H1 (cell line): ENCODE results near the gene SLC25A42. TPM values are rescaled to one million over a fixed set of nuclear protein-coding genes. Genes with fewer than 3 reads are reported as not detected.
A peak's percentile ranks its signal among the peaks of the same experiment; 100 is the strongest.

ENCODE experiments used
- CTCF ChIA-PET: fragments of 300-600 bp; sonication (Branson Sonifier 250); formaldehyde crosslinking; loops from one replicate; lab custom pipeline; 2021; ENCODE audit not compliant: partially characterized antibody; lab: Charles Lee
- POLR2A ChIA-PET: fragments of 300-600 bp; sonication (Branson Sonifier 250); formaldehyde crosslinking; loops from one replicate; lab custom pipeline; 2021; ENCODE audit warnings: inconsistent platforms; ENCODE audit not compliant: partially characterized antibody; lab: Charles Lee
- DNase-seq, 2 experiments: peaks; one replicate each; pipeline versions ENCODE4 v3.0.0 to v3.0.0-alpha.2; 2010 to 2022; ENCODE audit warnings: low spot score in 2 of 2, low read depth in 1 of 2, mixed read lengths in 1 of 2
- FAIRE-seq: peaks from 2 replicates; lab custom pipeline; 2011; peaks lifted over from hg19 to GRCh38; lab: Jason Lieb, UNC
- H2AFZ ChIP-seq: 2 replicates; pipeline ENCODE4 v1.8.1; 2012; ENCODE audit warnings: low read length, inconsistent platforms
- H2AK5ac ChIP-seq: 2 replicates; pipeline ENCODE4 v1.6.1; 2013; ENCODE audit warnings: low read depth, low read length
- H2BK120ac ChIP-seq: replicated peaks from 2 replicates; pipeline ENCODE3; 2013; ENCODE audit warnings: low read depth, low read length, inconsistent platforms
- H2BK12ac ChIP-seq: 2 replicates; pipeline ENCODE4 v1.6.1; 2013; ENCODE audit warnings: low read depth, low read length
- H2BK15ac ChIP-seq: 2 replicates; pipeline ENCODE4 v1.6.1; 2013; ENCODE audit warnings: low read length
- H2BK20ac ChIP-seq: 2 replicates; pipeline ENCODE4 v1.6.1; 2013; ENCODE audit warnings: low read length
- H2BK5ac ChIP-seq: 2 replicates; pipeline ENCODE4 v1.6.1; 2013; ENCODE audit warnings: low read depth, low read length
- H3K14ac ChIP-seq: 2 replicates; pipeline ENCODE4 v1.6.1; 2013; ENCODE audit warnings: inconsistent platforms; ENCODE audit not compliant: insufficient read length
- H3K18ac ChIP-seq: 2 replicates; pipeline ENCODE4 v1.6.1; 2013; ENCODE audit warnings: low read length; ENCODE audit errors: extremely low read depth
- H3K23ac ChIP-seq: 2 replicates; pipeline ENCODE4 v1.6.1; 2013; ENCODE audit warnings: inconsistent platforms; ENCODE audit not compliant: insufficient read length
- H3K23me2 ChIP-seq: 2 replicates; pipeline ENCODE4 v1.6.1; 2013; ENCODE audit warnings: low read depth, low read length
- H3K27ac ChIP-seq: 2 replicates; pipeline ENCODE4 v1.6.1; 2011; ENCODE audit warnings: low read depth, low read length, inconsistent platforms
- H3K27me3 ChIP-seq, 4 experiments: replicated peaks in 1 of 4; 1 replicate in 1 of 4; 2 replicates in 3 of 4; pipeline versions ENCODE4 v1.6.1 to v1.8.1; 2011 to 2013; ENCODE audit warnings: low read length in 3 of 4, mild to moderate bottlenecking in 3 of 4, inconsistent platforms in 2 of 4, mixed read lengths in 2 of 4, moderate library complexity in 1 of 4; ENCODE audit not compliant: control insufficient read depth in 3 of 4, insufficient read depth in 3 of 4; ENCODE audit errors: extremely low read depth in 1 of 4
- H3K36me3 ChIP-seq, 4 experiments: 2 replicates each; pipeline versions ENCODE4 v1.6.1 to v1.8.1; 2011 to 2013; ENCODE audit warnings: mild to moderate bottlenecking in 4 of 4, low read length in 3 of 4, moderate library complexity in 2 of 4, control low read depth in 1 of 4, inconsistent platforms in 1 of 4; ENCODE audit not compliant: insufficient read depth in 4 of 4, control insufficient read depth in 2 of 4
- H3K4ac ChIP-seq: replicated peaks from 2 replicates; pipeline ENCODE3; 2013; ENCODE audit warnings: low read length, low read depth, mixed read lengths, inconsistent platforms; ENCODE audit not compliant: insufficient read length
- H3K4me1 ChIP-seq, 4 experiments: replicated peaks in 1 of 4; 1 replicate in 1 of 4; 2 replicates in 3 of 4; pipeline versions ENCODE4 v1.6.1 to v1.8.1; 2011 to 2013; ENCODE audit warnings: low read length in 3 of 4, inconsistent platforms in 2 of 4, mixed read lengths in 1 of 4; ENCODE audit not compliant: insufficient read depth in 4 of 4, control insufficient read depth in 3 of 4
- H3K4me2 ChIP-seq, 2 experiments: 2 replicates each; pipeline versions ENCODE4 v1.6.1 to v1.8.1; 2011 to 2013; ENCODE audit warnings: low read depth in 2 of 2, low read length in 2 of 2, control low read depth in 1 of 2, inconsistent platforms in 1 of 2, mild to moderate bottlenecking in 1 of 2; ENCODE audit not compliant: insufficient read depth in 1 of 2
- H3K4me3 ChIP-seq, 4 experiments: fragments of 200-600, 300-600 bp in 1 of 4; sonication (generic), shearing (Covaris generic), sonication (Bioruptor Twin) in 1 of 4; 2 replicates each; pipeline versions ENCODE4 v1.5.1 to v1.8.1; 2011 to 2016; ENCODE audit warnings: low read length in 4 of 4, low read depth in 3 of 4, control low read depth in 2 of 4, inconsistent platforms in 2 of 4, mild to moderate bottlenecking in 2 of 4, mixed read lengths in 1 of 4, moderate library complexity in 1 of 4; ENCODE audit not compliant: insufficient read depth in 2 of 4; ENCODE audit errors: extremely low read depth in 1 of 4
- H3K56ac ChIP-seq: replicated peaks from 2 replicates; pipeline ENCODE3; 2013; ENCODE audit warnings: low read depth, mild to moderate bottlenecking, mixed read lengths, low read length, inconsistent platforms; ENCODE audit not compliant: insufficient read length
- H3K79me1 ChIP-seq: 2 replicates; pipeline ENCODE4 v1.6.1; 2013; ENCODE audit warnings: low read depth, low read length, control low read depth
- H3K79me2 ChIP-seq, 2 experiments: 2 replicates each; pipeline versions ENCODE4 v1.6.1 to v1.8.1; 2012 to 2013; ENCODE audit warnings: low read length in 2 of 2, mild to moderate bottlenecking in 2 of 2, inconsistent platforms in 1 of 2; ENCODE audit not compliant: insufficient read depth in 2 of 2, control insufficient read depth in 1 of 2
- H3K9ac ChIP-seq, 4 experiments: replicated peaks in 1 of 4; 1 replicate in 1 of 4; 2 replicates in 3 of 4; pipeline versions ENCODE4 v1.6.1 to v1.8.1; 2011 to 2013; ENCODE audit warnings: low read depth in 3 of 4, low read length in 3 of 4, control low read depth in 2 of 4, mild to moderate bottlenecking in 2 of 4, moderate library complexity in 2 of 4, inconsistent platforms in 1 of 4; ENCODE audit errors: extremely low read depth in 1 of 4
- H3K9me3 ChIP-seq, 2 experiments: 2 replicates each; pipeline versions ENCODE4 v1.6.1 to v1.8.1; 2012 to 2013; ENCODE audit warnings: mild to moderate bottlenecking in 2 of 2, moderate library complexity in 2 of 2, control low read depth in 1 of 2, inconsistent platforms in 1 of 2, low read depth in 1 of 2, low read length in 1 of 2, mixed read lengths in 1 of 2; ENCODE audit not compliant: insufficient read depth in 2 of 2
- H4K20me1 ChIP-seq, 2 experiments: replicated peaks in 1 of 2; 2 replicates each; pipeline versions ENCODE3 to v1.8.1; 2011 to 2013; ENCODE audit warnings: inconsistent platforms in 2 of 2, low read length in 2 of 2, mild to moderate bottlenecking in 1 of 2; ENCODE audit not compliant: insufficient read depth in 2 of 2, control insufficient read depth in 1 of 2
- H4K5ac ChIP-seq: 2 replicates; pipeline ENCODE4 v1.6.1; 2013; ENCODE audit warnings: low read length, low read depth, mixed read lengths, inconsistent platforms; ENCODE audit not compliant: insufficient read length
- H4K8ac ChIP-seq: 2 replicates; pipeline ENCODE4 v1.8.0; 2013; ENCODE audit warnings: mild to moderate bottlenecking, moderate library complexity, low read length, inconsistent platforms; ENCODE audit not compliant: insufficient read depth; ENCODE audit errors: extremely low read depth
- H4K91ac ChIP-seq: replicated peaks from 2 replicates; pipeline ENCODE3; 2013; ENCODE audit warnings: low read length, mixed read lengths, inconsistent platforms; ENCODE audit not compliant: insufficient read length
- BRCA1 ChIP-seq: IDR thresholded peaks from 2 replicates; pipeline ENCODE4 v1.6.1; 2012; ENCODE audit warnings: low read depth, low read length, improper control_type of control experiment
- CHD1 ChIP-seq: IDR thresholded peaks from 2 replicates; pipeline ENCODE4 v1.6.1; 2012; ENCODE audit warnings: low read depth, low read length, improper control_type of control experiment
- GABPA ChIP-seq: IDR thresholded peaks from 2 replicates; pipeline ENCODE4 v1.6.1; 2011; ENCODE audit warnings: mild to moderate bottlenecking, low read length, moderate library complexity, borderline replicate concordance; ENCODE audit not compliant: insufficient read depth
- POU5F1 ChIP-seq: IDR thresholded peaks from 2 replicates; pipeline ENCODE4 v1.6.1; 2011; ENCODE audit warnings: low read depth, mild to moderate bottlenecking, low read length, moderate library complexity
- RAD21 ChIP-seq, 2 experiments: IDR thresholded peaks in 1 of 2; conservative IDR thresholded peaks in 1 of 2; 2 replicates each; pipeline ENCODE4 v1.6.1; 2011; ENCODE audit warnings: low read depth in 2 of 2, low read length in 2 of 2, improper control_type of control experiment in 1 of 2, inconsistent platforms in 1 of 2, mild to moderate bottlenecking in 1 of 2, moderate library complexity in 1 of 2
- RNF2 ChIP-seq: fragments of 200-900, 300-1000 bp; sonication (generic); IDR thresholded peaks from 2 replicates; pipeline ENCODE4 v1.7.1; 2016; ENCODE audit warnings: borderline replicate concordance, low read depth, mild to moderate bottlenecking, antibody characterized with exemption, low read length; ENCODE audit not compliant: poor library complexity, severe bottlenecking; ENCODE audit errors: missing control alignments
- SAP30 ChIP-seq: fragments of 300-600 bp; sonication (generic); IDR thresholded peaks from 2 replicates; pipeline ENCODE4 v1.7.1; 2012; ENCODE audit warnings: low read length, moderate library complexity, mild to moderate bottlenecking, inconsistent platforms; ENCODE audit not compliant: insufficient read depth, insufficient replicate concordance
- WGBS, 2 experiments: shearing (Covaris generic) in 1 of 2; methylation state at CpG; one replicate each; pipeline versions ENCODE4 v1.1.6 to v1.1.7; 2013 to 2015; ENCODE audit warnings: low lambda C conversion rate in 2 of 2, mixed read lengths in 2 of 2, inconsistent platforms in 1 of 2, low coverage in 1 of 2, missing lambda C conversion rate in 1 of 2; ENCODE audit not compliant: insufficient replicate concordance in 2 of 2, insufficient coverage in 1 of 2, insufficient read length in 1 of 2; ENCODE audit errors: extremely low coverage in 1 of 2, missing lambda C conversion rate in 1 of 2; 5-methylcytosine and 5-hydroxymethylcytosine counted together
- polyA plus RNA-seq, 7 experiments: library from polyadenylated mRNA; depleted of rRNA in 3 of 7; stranded (reverse) in 5 of 7; unstranded in 2 of 7; fragments of >200 nt in 5 of 7; fragments of 200-250 nt in 2 of 7; gene quantifications; 1 replicate in 5 of 7; 2 replicates in 1 of 7; 4 replicates in 1 of 7; pipeline versions ENCODE4 v1.2.1 to v1.2.3, GENCODE V29; 2011 to 2013; ENCODE audit warnings: missing spikeins in 2 of 7, mixed read lengths in 2 of 7
- total RNA-seq: library from RNA; stranded (reverse); fragmentation: NEBNext Ultra II Directional; extraction: Animal tissue kit (Norgen Biotek cat#: 25700); gene quantifications from 2 replicates; pipeline ENCODE4 v1.2.1, GENCODE V29; 2021
- TF ChIP-seq, protein P1 (sequence below), 3 experiments: IDR thresholded peaks; 1 replicate in 2 of 3; 2 replicates in 1 of 3; pipeline versions ENCODE4 v1.5.1 to v1.6.1; 2011; ENCODE audit warnings: low read length in 3 of 3, mild to moderate bottlenecking in 3 of 3, inconsistent platforms in 2 of 3, low read depth in 1 of 3, moderate library complexity in 1 of 3; ENCODE audit not compliant: insufficient read depth in 1 of 3; ENCODE audit errors: control extremely low read depth in 1 of 3

Gene SLC25A42
- total and polyA plus RNA-seq, 2 of the 8 experiments (the other 6 are each of a cell fraction or from before 2014, with no cell fraction given): 5.9 to 6.2 TPM

DNA sequence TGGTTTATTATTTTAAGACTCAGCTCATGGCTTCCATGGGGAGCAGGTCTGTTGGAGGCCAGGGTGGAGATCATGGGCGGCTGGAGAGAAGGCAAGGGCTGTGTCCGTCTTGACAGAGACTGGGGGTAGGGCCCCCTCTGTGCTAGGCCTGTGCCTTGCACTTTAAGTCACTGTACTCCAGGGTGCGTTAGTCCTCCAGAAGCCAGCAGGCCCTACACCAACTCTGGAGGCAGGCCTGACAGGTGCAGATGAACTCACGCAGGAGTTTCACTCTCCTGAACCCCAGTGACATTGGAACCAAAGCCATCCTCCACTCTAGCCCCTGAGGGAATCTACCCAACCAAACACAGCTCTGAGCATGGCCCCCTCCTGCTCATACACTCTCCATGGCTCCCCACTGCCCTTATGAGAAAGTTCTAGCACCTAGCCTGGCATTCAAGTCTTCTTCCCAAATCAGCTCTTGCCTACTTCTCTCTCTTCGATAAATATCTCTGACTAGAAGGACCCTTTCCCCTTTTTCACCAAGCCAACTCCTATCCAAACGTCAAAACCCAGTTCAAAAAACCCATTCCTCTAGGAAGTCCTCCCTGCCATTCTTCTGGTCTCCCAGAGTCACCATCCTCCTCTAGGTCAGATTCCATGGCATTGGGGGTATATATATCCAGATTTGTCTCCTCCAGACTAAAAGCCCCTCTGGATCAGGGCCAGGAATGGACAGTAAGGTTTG lies 91.1 kb downstream of the SLC25A42 start:
- H3K4me2 ChIP-seq: no peak overlapping the region
- no peak overlapping the region for H4K91ac ChIP-seq
- H3K14ac ChIP-seq: no peak overlapping the region
- no peaks in the 10 kb centered on the region for H3K79me1 ChIP-seq
- no peak overlapping the region for H2BK20ac ChIP-seq
- H2AFZ ChIP-seq: no peak overlapping the region
- no peak overlapping the region for H2AK5ac ChIP-seq
- H4K20me1 ChIP-seq: no peaks in the 10 kb centered on the region
- H2BK15ac ChIP-seq: no peak overlapping the region
- no peaks in the 10 kb centered on the region; a peak in 1 of 7 replicates for H3K27me3 ChIP-seq
- H3K79me2 ChIP-seq: no peaks in the 10 kb centered on the region
- no peak overlapping the region for H3K4ac ChIP-seq
- no peak overlapping the region for H3K9ac ChIP-seq
- no peak overlapping the region for H3K56ac ChIP-seq
- H2BK5ac ChIP-seq: no peak overlapping the region
- no peak overlapping the region for H3K18ac ChIP-seq
- no peaks in the 10 kb centered on the region for H3K23me2 ChIP-seq
- no peak overlapping the region for H4K5ac ChIP-seq
- 0 out of 2 replicates have a peak overlapping the region, but pooled peaks have one; percentile 42 for H2BK12ac ChIP-seq
- no peak for FAIRE-seq
- H3K23ac ChIP-seq: no peak overlapping the region
- no peak overlapping the region for H4K8ac ChIP-seq
- peaks cover 0 to 8% (median 0%) of the 10 kb centered on the region in 4 experiments; a peak in 1 of 8 replicates for H3K36me3 ChIP-seq
- no peak overlapping the region for H2BK120ac ChIP-seq
- POLR2A ChIA-PET: interaction anchor here (1.0 to 9.4 kb wide), 5 partner anchors 9 to 93 kb away, joined by 3 to 133 read pairs (median 5); partner anchors contain the start of gene MEF2B
- H3K4me3 ChIP-seq: no peak overlapping the region
- DNase-seq: no peak
- TF ChIP-seq, protein P1, sequence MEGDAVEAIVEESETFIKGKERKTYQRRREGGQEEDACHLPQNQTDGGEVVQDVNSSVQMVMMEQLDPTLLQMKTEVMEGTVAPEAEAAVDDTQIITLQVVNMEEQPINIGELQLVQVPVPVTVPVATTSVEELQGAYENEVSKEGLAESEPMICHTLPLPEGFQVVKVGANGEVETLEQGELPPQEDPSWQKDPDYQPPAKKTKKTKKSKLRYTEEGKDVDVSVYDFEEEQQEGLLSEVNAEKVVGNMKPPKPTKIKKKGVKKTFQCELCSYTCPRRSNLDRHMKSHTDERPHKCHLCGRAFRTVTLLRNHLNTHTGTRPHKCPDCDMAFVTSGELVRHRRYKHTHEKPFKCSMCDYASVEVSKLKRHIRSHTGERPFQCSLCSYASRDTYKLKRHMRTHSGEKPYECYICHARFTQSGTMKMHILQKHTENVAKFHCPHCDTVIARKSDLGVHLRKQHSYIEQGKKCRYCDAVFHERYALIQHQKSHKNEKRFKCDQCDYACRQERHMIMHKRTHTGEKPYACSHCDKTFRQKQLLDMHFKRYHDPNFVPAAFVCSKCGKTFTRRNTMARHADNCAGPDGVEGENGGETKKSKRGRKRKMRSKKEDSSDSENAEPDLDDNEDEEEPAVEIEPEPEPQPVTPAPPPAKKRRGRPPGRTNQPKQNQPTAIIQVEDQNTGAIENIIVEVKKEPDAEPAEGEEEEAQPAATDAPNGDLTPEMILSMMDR (IDR thresholded peaks at IDR 0.05; ENCODE audit: control extremely low read depth in 1 of 3, insufficient read depth in 1 of 3, low read depth in 1 of 3, low read length in 3 of 3): peak in 2 of 3 experiments; percentile 21 to 24; a peak in 3 of 4 replicates
- TF ChIP-seq CHD1 (no peak), BRCA1 (no peak), RAD21 (IDR thresholded peaks at IDR 0.05 in 1 of 2, conservative IDR thresholded peaks at IDR 0.05 in 1 of 2; ENCODE audit: low read depth in 2 of 2, low read length in 2 of 2) (peak in 1 of 2 experiments; percentile 30; a peak in 1 of 4 replicates), RNF2 (no peak), POU5F1 (no peak), GABPA (no peak), SAP30 (no peak)
- no peaks in the 10 kb centered on the region for H3K9me3 ChIP-seq
- 92% methylated on average over 6 of the region's 6 CpGs; no CpG with 5 or more reads in 1 of the 2 experiments for WGBS, 2 experiments
- no peaks in the 10 kb centered on the region; a peak in 2 of 7 replicates for H3K4me1 ChIP-seq
- CTCF ChIA-PET: interaction anchor here (0.9 to 11.9 kb wide), 10 partner anchors 8 to 160 kb away, joined by 3 to 109 read pairs (median 4); partner anchors contain the start of gene MEF2B
- no peak overlapping the region for H3K27ac ChIP-seq
